ENCODE measurements around the gene LAMC2.

Gene LAMC2

DNA sequence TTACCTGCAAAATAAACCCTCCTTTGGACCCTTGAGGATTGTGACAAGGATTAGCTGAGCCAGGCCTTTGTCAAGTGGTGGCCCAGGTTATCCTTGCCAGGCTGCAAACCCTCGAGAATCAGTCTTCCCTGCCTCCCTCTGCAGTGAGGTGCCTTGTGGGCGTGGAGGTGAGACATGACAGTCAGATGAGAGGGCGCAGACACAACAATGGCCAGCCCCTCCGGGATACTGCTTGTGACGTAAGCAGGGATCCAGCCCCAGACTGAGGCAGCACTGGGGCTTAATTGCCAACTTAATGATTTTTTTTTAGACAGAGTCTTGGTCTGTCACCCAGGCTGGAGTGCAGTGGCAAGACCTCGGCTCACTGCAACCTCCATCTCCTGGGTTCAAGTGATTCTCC lies 104.6 kb downstream of the LAMC2 start:
- no peak for DNase-seq

- DNase-seq: no peak
These were observed 105.2 kb downstream of the LAMC2 start for GRCh38 chr1:183291216-183291762.

GRCh38 chr1:183291802-183292514 lies 105.9 kb downstream of the LAMC2 start:
- DNase-seq: no peak

GRCh38 chr1:183293241-183293640 lies 107.2 kb downstream of the LAMC2 start:
- no peak for DNase-seq

DNA sequence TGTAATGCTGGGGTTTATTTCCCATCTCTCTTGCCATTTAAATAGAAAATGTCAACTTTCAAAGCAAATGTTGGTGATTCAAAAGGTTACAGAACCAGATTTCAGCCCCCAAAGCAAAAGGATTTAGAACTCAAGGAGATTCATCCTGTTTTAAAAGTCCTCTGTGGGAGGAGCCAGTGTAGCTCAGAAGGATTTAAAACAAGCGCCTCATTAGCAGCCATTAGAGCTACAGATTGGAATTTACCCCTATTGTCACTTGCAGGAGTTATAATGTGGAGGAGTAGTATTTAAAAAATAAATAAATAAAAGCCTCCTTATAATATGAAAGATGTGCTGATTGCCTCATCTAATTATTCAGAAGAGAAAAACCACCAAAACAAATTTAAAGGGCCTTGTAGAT lies 107.8 kb downstream of the LAMC2 start:
- no peak for DNase-seq
